ENCODE results near the gene FBXO21.

- TF ChIP-seq, protein P1, sequence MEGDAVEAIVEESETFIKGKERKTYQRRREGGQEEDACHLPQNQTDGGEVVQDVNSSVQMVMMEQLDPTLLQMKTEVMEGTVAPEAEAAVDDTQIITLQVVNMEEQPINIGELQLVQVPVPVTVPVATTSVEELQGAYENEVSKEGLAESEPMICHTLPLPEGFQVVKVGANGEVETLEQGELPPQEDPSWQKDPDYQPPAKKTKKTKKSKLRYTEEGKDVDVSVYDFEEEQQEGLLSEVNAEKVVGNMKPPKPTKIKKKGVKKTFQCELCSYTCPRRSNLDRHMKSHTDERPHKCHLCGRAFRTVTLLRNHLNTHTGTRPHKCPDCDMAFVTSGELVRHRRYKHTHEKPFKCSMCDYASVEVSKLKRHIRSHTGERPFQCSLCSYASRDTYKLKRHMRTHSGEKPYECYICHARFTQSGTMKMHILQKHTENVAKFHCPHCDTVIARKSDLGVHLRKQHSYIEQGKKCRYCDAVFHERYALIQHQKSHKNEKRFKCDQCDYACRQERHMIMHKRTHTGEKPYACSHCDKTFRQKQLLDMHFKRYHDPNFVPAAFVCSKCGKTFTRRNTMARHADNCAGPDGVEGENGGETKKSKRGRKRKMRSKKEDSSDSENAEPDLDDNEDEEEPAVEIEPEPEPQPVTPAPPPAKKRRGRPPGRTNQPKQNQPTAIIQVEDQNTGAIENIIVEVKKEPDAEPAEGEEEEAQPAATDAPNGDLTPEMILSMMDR (IDR thresholded peaks at IDR 0.05; ENCODE audit: insufficient read depth, low read length, poor library complexity, severe bottlenecking) = no peak
- no peak for TF ChIP-seq EZH2phosphoT487 (conservative IDR thresholded peaks at IDR 0.05; ENCODE audit: low read length)
Observed at GRCh38 chr12:117226505-117226904, 36.2 kb upstream of the FBXO21 start.
